H54 (cell line): ENCODE data around the gene ECHDC1.
A peak's percentile ranks its signal among the peaks of the same experiment; 100 is the strongest.

ENCODE experiments used
- DNase-seq: peaks from one replicate; pipeline ENCODE4 v3.0.0; 2011; ENCODE audit warnings: low spot score, mixed read lengths; ENCODE audit not compliant: insufficient read length
- FAIRE-seq: peaks from 3 replicates; lab custom pipeline; 2011; peaks lifted over from hg19 to GRCh38; lab: Jason Lieb, UNC
- POLR2A ChIP-seq: IDR thresholded peaks from 2 replicates; pipeline ENCODE4 v1.6.1; 2011; ENCODE audit warnings: low read depth, mild to moderate bottlenecking, low read length

Gene ECHDC1

DNA sequence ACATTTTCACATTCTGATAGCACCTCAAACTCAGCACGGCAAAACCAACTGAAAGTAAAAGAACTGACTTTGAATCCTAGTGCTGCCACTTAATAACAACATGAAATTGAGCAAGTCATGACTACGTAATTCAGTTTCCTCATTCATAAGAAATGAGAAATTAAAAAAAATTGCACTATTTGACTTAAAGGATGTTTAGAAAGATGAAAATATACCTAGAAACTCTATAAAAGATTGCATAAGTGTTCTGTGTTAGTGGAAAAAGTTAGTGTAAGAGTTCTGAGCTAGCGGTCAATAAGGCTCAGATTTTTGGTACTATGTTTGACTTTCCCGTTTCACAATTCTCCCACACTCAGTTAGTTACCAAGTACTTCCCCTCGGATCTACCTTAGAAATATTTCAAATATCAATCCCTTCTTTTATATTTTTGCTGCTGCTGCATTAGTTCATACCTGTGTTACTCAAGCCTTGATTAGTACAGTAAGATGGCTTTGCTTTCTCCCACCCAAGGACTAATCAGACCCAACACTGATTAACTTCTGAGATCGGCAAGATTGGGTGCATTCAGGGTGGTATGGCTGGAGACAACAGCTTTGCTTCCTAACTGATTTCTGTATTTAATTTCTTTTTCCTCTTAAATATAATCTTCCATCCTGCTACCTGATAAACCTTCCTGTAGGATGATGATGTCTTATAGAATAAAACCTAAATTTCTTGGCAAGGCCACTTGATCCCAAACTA, 25.9 kb downstream of the ECHDC1 start:
- no peak for TF ChIP-seq POLR2A
- DNase-seq (no peak), FAIRE-seq (no peak)

DNA sequence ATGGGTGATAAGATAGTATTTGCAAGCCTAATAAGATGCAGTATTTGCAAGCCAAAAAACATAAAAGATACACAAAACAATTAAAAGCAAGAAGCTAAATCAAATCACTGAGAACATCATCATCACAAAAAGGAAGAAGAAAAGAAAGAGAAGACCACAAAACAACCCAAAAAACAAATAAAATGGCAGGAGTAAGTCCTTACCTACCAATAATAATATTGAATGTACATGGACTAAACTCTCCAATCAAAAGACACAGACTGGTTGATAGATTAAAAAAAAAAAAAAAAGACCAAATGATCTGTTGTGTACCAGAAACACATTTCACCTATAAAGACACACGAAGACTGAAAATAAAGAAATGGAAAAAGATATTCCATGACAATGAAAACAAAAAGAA, 37.7 kb downstream of the ECHDC1 start:
- TF ChIP-seq POLR2A, result no peak
- no peak for FAIRE-seq
- DNase-seq, result no peak

DNA sequence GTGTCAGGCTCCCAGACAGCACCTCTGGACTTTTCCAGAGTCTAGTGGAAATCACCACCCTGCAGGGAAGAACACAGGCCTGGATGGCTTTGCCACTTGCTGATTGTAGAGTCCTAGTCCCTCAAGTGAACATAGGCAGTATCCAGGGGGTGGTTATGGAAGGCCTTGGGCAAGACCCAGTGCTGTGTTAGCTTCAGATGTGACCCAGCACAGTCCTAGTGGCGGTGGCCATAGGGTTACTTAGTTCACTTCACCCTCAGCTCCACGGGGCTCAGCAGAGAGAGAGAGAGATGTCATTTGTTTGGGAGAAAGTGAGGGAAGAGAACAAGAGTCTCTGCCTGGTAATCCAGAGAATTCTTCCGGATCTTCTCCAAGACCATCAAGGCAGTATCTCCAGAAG, 39.5 kb downstream of the ECHDC1 start:
- FAIRE-seq (no peak), DNase-seq (no peak)

DNA sequence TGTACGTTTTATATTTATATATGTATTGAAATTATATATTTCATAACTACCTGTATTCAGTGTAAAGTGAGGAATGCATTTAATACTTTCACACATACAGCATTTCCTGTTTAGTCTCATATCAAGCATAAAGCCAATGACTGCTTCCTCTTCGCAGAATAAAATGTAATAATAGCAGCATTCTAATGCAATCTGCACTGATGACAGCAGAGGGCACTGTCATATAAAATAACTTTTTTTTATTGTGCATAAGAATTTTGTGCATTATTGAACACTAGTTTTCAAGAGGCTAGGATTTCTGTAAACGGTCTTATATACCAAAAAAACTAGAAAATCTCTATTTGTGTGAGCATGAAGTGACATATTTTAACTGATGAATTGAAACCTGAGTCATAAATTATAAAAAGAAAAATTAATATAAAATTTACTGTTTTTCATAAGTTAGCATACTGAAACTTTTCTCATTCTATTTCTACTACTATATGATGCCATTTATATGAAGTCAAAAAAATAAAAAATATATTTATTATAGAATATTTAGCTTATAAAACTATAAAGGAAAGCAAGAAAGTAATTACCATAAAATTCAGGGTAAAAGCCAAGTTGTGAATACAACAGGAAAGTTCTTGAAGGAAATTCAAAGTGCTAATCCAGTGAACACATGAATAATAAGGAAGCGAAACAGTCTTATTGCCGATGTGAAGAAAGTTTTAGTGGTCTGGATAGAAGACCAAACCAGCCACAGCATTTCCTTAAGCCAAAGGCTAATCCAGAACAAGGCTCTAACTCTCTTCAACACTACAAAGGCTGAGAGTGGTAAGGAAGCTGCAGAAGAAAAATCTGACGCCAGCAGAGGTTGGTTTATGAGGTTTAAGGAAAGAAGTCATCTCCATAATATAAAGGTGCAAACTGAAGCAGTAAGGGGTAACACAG, 40.4 kb downstream of the ECHDC1 start:
- no peak for TF ChIP-seq POLR2A
- peak; percentile 1 for DNase-seq

More for the DNA sequence above, 39.5 kb downstream of the ECHDC1 start:
- no peak for TF ChIP-seq POLR2A

DNA sequence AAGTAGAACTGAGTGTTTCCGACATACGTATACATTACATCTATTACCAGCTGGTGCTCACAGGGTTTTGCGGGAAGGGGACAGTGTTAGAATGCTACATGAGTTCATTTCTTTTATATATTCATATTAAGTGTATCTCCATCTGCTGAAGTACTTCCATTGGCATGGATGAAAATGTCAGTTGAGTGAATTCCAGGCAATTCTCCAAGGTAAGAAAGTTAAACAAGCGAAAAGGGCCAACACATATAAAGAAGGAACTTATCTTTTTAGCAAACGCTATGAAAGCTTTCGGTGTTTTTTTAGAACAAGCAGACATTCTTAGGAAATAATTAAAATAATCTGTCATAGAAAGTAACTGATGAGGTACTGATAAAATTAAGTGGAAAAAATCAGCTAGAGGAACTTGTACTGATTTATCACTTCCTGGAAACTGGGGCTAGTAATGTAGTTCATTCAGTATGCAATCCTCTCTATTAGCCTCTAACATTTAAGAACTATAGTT, 42.2 kb downstream of the ECHDC1 start:
- FAIRE-seq (no peak), DNase-seq (no peak)
- no peak for TF ChIP-seq POLR2A

More for the DNA sequence above, 40.4 kb downstream of the ECHDC1 start:
- FAIRE-seq, result no peak

DNA sequence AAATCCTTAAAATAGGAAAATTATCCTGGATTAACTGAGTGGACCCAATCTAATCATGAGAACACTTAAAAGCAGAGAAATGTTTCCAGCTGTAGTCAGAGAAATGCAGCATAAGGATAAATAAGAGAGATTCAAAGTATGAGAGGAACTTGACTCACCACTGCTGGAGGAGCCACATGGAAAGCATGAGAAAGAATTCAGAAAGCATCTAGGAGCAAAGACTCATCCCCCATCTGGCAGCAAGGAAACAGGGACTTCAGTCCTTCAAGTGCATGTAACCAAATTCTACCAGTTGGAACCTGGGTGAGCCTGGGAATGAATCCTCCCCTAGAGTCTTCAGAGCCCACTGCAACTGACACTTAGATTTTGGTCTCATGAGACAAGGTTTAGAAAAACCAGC, 43.0 kb downstream of the ECHDC1 start:
- TF ChIP-seq POLR2A, result no peak
- FAIRE-seq, result peak; percentile 70

DNA sequence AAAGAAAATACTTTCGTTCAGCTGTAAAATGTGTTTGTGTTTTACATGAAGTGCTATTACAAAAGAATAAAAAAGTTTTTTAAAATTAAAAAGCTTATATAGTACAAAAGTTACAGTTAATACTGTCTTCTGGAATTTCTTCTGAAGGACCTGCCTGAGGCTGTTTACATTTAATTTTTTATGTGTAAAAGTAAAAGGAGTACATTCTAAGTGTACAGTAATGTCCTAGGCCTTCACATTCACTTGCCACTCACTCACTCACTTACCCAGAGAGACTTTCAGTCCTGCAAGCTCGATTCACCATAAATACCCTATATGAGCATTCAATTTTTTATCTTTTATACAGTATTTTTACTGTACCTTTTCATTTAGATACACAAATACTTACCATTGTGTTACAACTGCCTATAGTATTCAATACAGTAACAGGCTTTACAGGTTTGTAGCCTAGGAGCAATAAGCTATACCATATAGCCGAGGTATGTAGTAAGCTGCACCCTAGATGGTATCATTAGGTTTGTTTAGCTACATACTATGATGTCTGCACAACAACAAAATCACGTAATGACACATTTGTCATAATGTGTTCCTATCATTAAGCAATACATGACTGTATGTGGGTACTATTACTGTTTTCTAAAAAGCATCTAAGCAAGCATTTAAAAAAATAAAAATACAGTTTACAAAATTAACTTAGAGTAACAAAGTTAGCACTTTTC, 43.7 kb downstream of the ECHDC1 start:
- no peak for TF ChIP-seq POLR2A
- no peak for DNase-seq
- FAIRE-seq, result no peak

More for the DNA sequence above, 43.0 kb downstream of the ECHDC1 start:
- peak; percentile 1 for DNase-seq

DNA sequence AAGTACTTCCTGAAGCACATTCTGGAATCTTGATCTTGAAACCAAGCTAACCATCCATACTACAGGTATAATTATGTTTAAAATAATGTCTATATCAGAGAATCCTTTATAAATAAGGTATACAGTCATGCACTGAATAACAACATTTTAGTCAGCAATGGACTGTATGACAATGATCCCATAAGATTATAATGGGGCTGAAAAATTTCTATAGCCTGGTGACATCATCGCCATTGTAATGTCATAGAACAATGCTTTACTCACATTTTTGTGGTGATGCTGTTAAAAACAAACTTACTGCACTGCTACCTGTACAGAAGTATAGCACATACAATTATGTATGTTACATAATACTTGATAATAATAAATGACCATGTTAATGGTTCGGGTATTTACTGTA, 44.9 kb downstream of the ECHDC1 start:
- DNase-seq (no peak), FAIRE-seq (no peak)
- no peak for TF ChIP-seq POLR2A

DNA sequence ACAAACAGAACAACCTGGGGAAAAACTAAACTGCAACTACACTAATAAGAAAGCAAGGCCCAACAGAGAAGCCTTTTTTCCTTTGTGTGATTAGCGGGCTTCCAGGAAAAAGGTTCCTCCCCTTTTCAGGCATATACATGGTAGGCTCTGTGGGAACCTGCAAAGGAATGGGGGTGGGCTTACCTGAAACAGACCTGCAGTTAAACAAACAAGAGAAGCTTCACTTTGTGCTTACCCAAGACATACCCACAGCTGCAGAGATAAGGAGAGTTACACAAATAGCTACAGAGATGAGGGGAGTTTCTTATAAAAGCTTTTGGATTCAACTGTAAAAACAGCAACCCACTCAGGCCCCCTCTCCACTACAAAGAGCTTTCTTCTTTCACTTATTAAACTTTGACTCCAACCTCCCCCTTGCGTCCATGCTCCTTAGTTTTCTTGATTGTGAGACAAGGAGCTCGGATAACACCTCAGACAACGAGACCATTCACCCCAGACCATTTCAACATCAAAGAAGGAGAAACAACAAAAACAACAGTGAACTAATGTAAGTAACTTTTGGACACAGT, 45.8 kb downstream of the ECHDC1 start:
- no peak for TF ChIP-seq POLR2A
- DNase-seq (no peak), FAIRE-seq (no peak)

DNA sequence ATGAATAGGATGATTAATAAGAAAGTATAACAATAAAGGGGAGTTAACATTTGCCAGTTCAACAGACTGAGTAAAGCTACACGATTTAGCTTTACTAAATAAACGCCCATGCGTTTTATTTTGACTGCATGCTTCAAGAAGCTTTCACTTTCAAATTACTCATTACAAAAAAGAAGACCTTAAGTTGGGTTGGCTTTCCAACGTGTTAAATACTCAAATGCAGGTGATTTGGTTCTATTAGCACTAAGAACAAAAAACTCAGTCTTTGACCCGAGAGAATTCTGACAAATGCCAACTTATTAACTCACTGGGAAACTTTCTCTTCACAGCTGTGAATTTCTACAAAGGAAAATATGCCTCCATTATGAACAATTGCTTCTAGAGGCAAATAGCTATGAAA, 51.9 kb downstream of the ECHDC1 start:
- no peak for DNase-seq
- no peak for TF ChIP-seq POLR2A
- FAIRE-seq, result no peak

DNA sequence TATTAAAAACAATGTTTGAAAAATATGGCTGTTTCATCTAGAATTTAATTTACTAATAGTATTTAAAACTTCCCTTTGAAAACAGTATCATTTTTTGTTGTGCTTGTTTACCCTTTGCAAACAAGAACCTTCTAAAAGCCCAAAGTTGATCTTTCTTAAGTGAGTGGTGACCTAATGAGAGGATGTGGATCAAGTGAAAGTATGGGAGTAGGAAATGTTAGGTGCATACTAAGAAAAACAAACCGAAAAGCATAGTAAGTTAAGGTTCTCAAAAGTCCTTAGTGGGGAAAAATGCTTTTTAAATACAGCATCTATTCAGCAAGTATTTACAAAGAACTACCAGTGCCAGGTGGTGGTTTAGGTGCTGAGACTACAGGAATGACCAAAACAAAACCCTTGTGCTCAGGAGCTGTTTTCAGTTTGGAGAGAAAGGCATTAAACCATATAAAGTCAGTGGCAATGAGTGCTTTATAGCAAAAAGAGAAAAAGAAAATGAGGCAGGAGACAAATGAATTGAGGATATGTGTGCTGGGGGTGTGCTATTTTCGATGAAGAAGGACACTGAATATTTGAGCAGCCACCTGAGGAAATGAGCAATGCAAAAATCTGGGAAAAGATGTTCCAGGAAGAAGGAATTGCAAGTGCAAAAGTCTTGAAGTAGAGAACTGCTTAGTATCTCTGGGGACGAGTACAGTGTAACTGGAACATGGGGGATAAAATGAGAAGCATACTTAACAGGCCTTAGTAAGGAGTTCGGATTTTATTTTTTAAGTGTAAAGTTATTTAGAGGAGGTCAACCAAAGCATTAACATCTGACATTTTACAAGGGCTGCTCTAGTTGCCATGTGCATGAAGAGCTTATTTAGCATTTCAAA, 52.8 kb downstream of the ECHDC1 start:
- TF ChIP-seq POLR2A, result no peak
- FAIRE-seq (no peak), DNase-seq (no peak)

DNA sequence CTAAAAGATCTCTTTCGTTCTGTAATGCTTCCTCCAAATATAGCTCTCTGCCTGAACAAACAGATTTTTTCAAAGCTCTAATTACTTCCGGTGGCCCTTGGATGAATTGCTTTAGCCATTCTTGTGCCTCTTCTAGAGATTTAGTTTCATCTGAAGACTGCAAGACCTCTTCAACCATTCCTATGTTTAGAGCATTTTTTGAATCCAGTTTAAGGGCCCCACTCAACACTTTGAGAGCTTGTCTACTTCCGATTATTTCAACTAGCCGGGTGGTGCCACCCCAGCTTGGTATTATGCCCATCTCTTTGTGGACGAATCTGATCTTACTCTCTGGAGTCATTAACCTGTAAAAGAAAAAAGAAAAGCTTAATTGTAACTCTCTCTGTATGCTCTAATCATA, 53.5 kb downstream of the ECHDC1 start:
- TF ChIP-seq POLR2A, result no peak
- DNase-seq (no peak), FAIRE-seq (no peak)
